Tibial nerve (tissue), 3 donors: ENCODE measurements around the gene ACAA1.

Experiments used
- POLR2A ChIP-seq, 2 donors: fragments of 450-650 bp; IDR thresholded peaks; one replicate each; pipeline ENCODE4 v1.6.1; 2017; ENCODE audit warnings: antibody characterized with exemption in 2 of 2, mild to moderate bottlenecking in 2 of 2, moderate library complexity in 2 of 2
- TF ChIP-seq, protein P1 (sequence below), 5 experiments: fragments of 200-600 bp in 3 of 5; fragments of 450-650 bp in 2 of 5; sonication (generic) in 3 of 5; IDR thresholded peaks; one replicate each; pipeline ENCODE4 v1.5.1; 2016 to 2019; ENCODE audit warnings: antibody characterized with exemption in 5 of 5, mild to moderate bottlenecking in 3 of 5, moderate library complexity in 2 of 5

DNA sequence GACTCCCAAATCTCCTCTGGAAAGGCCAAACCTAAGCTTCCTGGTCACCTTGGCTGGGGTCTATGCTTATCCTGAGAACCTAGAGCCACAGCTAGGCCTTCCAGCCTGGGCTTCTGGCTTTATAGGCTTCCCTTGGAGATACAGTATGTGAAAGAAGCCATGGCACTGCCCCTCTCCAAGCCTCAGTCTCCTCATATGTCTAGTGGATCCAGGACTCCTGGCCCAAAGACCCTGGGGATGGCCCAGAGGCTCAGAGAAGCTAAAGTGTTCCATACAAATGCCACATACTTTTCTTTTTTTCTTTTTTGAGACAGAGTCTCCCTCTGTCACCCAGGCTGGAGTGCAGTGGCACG is 8.6 kb downstream of the ACAA1 start:
- TF ChIP-seq, protein P1, sequence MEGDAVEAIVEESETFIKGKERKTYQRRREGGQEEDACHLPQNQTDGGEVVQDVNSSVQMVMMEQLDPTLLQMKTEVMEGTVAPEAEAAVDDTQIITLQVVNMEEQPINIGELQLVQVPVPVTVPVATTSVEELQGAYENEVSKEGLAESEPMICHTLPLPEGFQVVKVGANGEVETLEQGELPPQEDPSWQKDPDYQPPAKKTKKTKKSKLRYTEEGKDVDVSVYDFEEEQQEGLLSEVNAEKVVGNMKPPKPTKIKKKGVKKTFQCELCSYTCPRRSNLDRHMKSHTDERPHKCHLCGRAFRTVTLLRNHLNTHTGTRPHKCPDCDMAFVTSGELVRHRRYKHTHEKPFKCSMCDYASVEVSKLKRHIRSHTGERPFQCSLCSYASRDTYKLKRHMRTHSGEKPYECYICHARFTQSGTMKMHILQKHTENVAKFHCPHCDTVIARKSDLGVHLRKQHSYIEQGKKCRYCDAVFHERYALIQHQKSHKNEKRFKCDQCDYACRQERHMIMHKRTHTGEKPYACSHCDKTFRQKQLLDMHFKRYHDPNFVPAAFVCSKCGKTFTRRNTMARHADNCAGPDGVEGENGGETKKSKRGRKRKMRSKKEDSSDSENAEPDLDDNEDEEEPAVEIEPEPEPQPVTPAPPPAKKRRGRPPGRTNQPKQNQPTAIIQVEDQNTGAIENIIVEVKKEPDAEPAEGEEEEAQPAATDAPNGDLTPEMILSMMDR (IDR thresholded peaks at IDR 0.05): no peak
- TF ChIP-seq POLR2A (IDR thresholded peaks at IDR 0.05): no peak
